Colon (tissue), 2 donors: Measurements from ENCODE around the gene FLNC.

Source experiments
- FAIRE-seq: peaks from 2 replicates; lab custom pipeline; 2012; peaks lifted over from hg19 to GRCh38; lab: Jason Lieb, UNC
- donor health status: control.
- donor health status: control.

Gene FLNC

GRCh38 chr7:128830231-128831177 is at the start of gene FLNC:
TSS of gene FLNC (plus strand) at chr7:128830406. CDS start at chr7:128830638, 232 bp downstream.
- FAIRE-seq = no peak

GRCh38 chr7:128781126-128781525 is 49.1 kb upstream of the FLNC start:
- FAIRE-seq = no peak

- FAIRE-seq = no peak
These were observed 48.4 kb upstream of the FLNC start for GRCh38 chr7:128781851-128782250.

GRCh38 chr7:128783143-128783861 is 46.9 kb upstream of the FLNC start:
- no peak for FAIRE-seq

- no peak for FAIRE-seq
These were observed 44.5 kb upstream of the FLNC start for GRCh38 chr7:128785738-128786137.

- no peak for FAIRE-seq
These were observed 41.5 kb upstream of the FLNC start for GRCh38 chr7:128788446-128789412.

GRCh38 chr7:128790315-128791041 is 39.7 kb upstream of the FLNC start:
- FAIRE-seq = no peak

- FAIRE-seq = no peak
These were observed 38.9 kb upstream of the FLNC start, which contains the start of gene CCDC136 for GRCh38 chr7:128791121-128791971. TSS of gene CCDC136 (plus strand) at chr7:128791968. CDS start at chr7:128792412, 444 bp downstream.

- FAIRE-seq = no peak
These were observed 38.3 kb upstream of the FLNC start for GRCh38 chr7:128791972-128792327.

- FAIRE-seq = no peak
These were observed 37.6 kb upstream of the FLNC start for GRCh38 chr7:128792471-128793180.

GRCh38 chr7:128793181-128793547 is 37.0 kb upstream of the FLNC start:
- no peak for FAIRE-seq

GRCh38 chr7:128794020-128794419 is 36.2 kb upstream of the FLNC start:
- FAIRE-seq = no peak

GRCh38 chr7:128794436-128794835 is 35.8 kb upstream of the FLNC start:
- no peak for FAIRE-seq

- FAIRE-seq = no peak
These were observed 35.1 kb upstream of the FLNC start for GRCh38 chr7:128795129-128795528.

- no peak for FAIRE-seq
These were observed 33.9 kb upstream of the FLNC start for GRCh38 chr7:128796327-128796726.

GRCh38 chr7:128799451-128799850 is 30.8 kb upstream of the FLNC start:
- no peak for FAIRE-seq

GRCh38 chr7:128800567-128800966 is 29.6 kb upstream of the FLNC start:
- FAIRE-seq = no peak

- no peak for FAIRE-seq
These were observed 29.2 kb upstream of the FLNC start for GRCh38 chr7:128801003-128801402.

GRCh38 chr7:128801667-128802418 is 28.4 kb upstream of the FLNC start:
- no peak for FAIRE-seq
